Activated T-cell treated with anti-CD3 and anti-CD28 coated beads for 1 hour (primary cell): ENCODE results near the gene SUMO4.

ENCODE experiments used
- DNase-seq: peaks from one replicate; pipeline ENCODE4 v3.0.0-alpha.2; 2020; ENCODE audit warnings: low read depth

The SUMO4 gene

DNA sequence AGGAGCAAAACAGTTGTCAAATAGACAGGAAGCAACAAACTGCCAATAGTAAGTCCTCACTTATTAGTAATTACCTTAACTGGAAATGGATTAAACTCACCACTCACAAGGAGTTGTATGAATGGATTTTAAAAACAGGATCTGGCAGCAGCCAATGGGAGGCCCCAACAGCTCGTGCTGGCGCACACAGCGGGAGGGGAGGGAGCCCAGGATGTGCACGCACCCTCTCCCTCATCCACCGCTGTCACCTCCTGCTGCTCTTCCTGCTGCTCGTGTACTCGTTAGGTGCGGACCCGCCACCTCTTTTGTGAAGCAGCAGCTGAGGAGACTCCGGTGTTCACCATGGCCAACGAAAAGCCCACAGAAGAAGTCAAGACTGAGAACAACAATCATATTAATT is at the start of gene SUMO4:
SUMO4 (plus strand) TSS at position 213 of the 400 bp plus-strand sequence; CDS start at position 343, 130 bp downstream.
- no peak for DNase-seq

DNA sequence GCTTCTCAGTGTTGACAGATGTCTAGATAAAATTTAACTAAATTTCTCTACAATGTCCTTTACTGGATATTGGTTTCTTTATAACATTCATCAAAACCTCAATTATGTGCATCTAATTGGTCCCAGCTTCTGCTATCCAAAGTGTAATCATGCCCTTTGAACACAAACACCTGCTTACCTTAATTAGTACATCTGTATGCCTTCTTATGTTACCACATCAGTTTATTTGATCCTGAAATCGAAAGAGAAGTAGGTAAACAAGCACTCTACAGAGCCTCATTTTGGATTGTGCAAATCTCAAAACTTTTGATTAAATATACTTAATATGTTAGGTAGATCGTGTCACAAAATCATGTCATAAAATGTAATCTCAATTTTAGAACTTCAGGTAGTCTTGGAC is 46.1 kb upstream of the SUMO4 start:
- no peak for DNase-seq

DNA sequence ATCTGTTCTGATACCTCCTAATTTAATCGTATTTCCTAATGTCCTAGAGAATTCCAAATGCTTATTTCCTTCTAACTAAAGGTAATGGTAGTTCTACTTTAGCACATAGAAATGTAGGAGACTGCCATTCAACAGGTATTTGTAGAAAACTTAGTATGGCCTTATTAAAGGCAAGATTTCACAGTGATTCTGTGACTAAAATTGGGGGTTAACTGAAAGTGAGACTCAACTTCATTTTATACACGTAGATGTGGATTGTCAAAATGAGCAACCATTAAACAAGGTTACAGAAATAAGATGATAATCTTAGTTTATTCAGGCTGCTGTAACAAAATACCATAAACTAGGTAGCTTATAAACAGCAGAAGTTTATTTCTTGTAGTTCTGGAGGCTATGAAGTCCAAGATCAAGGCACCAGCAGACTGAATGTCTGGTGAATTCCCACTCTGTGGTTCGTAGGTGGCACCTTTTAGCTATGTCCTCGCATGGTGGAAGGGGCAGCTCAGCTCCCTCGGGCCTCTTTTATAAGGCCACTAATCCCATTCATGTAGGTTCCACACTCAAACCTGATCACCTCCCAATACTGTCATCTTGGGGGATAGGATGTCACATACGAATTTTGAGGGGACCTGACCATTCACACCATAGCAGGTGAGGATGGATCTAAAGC is 43.8 kb upstream of the SUMO4 start:
- no peak for DNase-seq

DNA sequence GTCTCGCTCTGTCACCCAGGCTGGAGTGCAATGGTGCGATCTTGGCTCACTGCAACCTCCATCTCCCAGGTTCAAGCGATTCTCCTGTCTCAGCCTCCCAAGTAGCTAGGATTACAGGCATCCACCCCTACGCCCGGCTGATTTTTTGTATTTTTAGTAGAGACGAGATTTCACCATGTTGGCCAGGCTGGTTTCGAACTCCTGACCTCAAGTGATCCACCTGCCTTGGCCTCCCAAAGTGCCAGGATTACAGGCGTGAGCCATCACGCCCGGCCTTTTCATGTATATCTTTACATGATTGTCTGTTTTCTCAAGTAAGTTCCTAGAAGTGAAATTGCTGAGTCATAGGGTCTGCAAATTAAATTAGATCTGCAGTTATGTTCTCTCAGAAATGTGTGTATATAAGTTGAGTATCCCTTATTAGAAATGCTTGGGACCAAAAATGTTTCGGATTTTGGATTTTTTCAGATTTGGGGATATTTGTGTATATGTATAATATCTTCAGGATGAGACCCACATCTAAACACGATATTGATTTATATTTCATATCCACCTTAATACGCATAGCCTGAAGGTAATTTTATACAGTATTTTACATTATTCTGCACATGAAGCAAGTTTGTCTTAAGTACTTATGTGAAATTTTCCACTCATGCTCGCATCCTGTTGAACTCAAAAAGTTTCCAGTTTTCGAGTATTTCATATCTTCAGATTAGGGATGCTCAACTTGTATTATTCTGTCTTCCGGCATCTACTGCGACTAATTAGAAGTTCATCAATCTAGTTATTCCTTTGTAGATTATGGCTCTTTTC is 42.1 kb upstream of the SUMO4 start:
- no peak for DNase-seq

DNA sequence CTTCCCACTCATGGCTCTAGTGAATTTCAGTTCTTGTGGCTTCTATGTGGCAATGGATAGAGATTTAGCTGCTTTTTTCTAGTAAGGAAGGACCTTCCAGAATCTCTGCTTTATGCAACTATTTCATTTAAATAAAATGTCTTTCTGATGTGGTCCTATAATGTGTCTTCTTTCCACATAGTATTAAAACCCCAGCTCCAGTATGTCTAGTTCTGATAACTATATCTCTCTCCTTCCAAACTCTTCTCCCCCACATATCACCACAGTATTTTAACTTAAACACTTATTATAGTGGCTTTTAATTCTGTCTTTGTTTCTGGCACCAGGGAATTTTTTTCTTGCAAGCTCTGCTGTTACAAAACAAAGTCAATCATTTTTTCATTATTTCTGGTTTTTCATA is 40.6 kb upstream of the SUMO4 start:
- no peak for DNase-seq

DNA sequence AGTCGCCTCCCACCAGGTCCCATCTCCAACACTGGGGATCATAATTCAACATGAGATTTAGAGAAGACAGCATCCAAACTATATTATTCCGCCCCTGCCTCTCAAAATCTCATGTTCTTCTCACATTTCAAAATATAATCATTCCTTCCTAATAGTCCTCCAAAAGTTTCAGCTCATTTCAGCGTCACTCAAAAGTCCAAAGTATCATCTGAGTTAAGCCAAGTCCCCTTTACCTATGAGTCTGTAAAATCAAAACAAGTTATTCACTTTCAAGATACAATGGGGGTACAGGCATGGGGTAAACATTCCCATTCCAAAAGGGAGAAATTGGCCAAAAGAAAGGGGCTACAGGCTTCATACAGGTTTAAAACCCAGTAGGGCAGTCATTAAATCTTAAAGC is 39.5 kb upstream of the SUMO4 start:
- DNase-seq, result no peak

DNA sequence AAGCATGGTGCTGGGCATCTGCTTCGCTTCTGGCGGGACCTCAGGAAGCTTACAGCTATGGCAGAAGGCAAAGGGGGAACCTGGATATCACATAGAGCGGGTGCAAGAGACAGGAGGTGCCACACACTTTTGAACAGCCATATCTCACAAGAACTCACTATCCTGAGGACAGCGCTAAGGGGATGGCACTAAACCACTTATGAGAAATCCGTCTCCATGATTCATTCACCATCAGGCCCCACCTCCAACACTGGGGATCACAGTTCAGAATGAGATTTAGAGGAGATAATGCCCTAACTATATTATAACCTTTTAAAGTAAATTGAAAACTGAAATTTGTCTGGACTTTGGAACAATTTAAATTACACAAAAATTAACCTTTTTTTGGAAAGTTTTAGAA is 37.8 kb upstream of the SUMO4 start:
- DNase-seq, result no peak

DNA sequence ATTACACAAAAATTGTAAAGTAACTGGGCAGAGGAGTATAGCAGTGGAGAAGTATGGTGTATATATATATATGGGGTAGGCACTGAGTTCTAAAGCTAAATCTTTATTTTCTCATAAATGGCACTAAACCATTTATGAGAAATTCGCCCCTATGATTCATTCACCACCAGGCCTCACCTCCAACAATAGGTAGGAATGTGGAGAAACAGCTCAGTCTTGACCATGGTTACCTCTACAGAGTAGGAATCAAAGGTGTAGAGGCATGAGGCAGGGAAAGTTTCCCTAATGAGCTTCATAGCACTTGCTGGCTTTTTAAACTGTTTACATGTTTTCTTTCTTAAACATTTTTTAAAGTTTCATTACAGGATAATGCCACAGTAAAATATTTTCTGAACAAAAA is 36.9 kb upstream of the SUMO4 start:
- DNase-seq, result no peak

DNA sequence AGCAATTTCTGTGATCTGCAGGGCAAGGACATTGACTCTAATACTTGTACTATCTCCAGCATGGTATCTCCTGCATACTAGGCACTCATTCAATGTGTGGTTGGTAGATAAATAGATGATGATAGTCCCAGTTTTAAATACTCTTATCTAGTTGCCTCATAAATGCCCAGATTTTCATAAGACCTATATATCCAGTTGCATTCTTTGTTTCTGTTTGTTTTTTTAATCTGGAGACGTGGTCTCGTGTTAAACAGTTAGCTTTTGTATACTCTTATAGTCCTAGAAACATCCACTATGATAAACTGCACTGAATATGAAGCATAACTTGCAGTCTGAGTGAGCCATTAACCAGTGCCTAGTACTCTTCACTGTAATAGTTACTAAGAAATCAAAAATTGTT is 35.5 kb upstream of the SUMO4 start:
- DNase-seq, result no peak

DNA sequence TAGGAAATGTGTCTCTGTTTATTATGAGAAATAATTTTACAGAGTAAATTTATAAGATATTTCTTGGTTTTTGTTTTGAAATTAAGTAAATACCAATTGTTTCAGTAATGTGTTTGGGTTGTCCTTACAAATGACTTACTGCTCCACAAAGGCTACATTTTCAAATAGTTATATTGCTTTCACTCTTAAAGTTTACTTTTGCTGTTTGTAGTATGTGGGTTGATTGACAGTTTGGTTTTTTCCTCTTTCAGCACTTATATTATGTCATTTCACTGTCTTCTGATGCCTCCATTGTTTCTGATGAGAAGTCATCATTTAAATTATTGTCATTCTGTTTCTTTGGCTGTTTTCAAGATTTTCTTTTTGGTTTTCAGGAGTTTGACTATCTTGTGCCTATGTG is 34.9 kb upstream of the SUMO4 start:
- DNase-seq, result no peak

DNA sequence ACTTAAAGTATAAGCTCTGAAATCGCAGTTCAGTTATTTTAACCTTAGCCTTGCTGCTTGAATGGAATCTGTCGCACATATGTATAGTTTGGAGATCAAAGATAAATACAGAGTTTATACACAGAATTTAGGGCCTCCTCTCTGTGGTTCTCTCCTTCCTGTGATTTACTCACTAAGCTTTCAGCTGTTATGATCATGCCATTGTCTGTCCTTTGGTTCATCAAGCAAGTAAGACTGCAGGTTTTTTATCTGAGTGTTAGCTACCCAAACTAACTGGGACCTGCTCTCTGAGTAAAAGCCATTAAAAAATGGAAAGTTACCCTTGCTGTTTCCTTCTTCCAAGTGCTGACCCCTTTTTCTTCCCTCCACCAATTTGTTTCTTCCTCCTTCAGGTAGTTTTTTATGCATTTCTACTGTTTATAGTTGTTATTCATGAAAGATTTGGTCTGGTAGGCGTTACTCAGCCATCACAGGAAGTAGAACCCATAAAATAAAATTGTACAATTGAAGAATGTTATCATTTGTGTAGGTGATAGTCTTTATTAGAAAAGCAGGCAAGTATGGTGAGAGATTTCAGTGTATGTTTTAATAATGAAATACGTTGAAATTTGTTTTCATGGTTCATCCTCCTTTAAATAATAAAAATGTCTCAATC is 33.7 kb upstream of the SUMO4 start:
- DNase-seq, result no peak

DNA sequence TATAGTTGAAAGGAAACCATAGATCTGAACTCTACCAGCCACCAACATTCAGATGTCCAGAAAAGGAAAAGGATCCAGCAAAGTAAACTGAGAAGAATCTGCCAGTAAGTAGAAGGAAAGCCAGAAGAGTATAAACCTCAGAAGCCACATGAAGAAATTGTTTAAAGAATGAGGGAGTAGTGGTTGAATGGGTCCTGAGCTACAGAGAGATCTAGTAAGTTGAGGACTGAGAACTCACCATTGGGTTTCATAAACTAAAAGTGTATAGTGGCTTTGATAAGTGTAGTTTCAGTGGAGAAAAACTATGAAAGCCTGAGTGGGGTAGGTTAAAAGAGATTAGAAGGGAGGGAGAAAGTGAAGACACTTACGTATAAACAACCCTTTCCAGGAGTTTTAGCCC is 32.0 kb upstream of the SUMO4 start:
- no peak for DNase-seq

DNA sequence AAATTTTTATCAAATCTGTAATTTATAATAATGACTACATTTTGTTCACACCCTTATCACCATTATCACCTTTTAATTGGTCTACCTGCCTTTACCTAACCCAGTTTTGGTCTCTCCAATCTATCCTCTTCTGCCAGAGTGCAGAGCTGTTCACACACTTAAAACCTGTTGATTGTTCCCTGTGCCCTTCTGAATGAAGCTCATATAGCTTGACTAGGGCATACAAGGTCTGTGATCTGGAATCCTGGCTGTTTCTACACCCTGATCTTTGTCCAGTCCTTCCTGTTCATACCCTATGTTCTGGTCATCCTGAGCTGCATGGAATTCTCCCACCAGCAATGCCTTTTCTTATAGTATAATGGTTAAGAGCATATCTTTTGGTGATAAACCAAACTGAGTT is 28.9 kb upstream of the SUMO4 start:
- DNase-seq, result no peak

DNA sequence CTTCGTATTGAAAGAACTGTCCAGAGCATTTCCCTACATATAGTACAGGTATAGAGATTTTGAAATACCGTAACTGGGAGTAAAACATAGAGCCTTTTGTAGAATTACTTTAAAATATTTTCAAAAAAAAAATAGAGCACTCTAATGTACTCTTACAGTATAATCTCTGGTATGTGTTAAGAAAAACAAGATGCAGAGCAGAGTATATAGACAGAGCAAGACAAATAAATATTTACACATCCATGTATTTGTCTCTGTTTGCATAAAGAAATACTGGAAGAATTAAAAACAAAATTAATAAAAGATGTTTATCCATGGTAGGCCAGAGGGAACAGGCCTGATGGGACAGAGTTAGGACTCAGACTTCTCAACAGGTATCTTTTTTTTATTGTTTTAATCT is 28.0 kb upstream of the SUMO4 start:
- no peak for DNase-seq

DNA sequence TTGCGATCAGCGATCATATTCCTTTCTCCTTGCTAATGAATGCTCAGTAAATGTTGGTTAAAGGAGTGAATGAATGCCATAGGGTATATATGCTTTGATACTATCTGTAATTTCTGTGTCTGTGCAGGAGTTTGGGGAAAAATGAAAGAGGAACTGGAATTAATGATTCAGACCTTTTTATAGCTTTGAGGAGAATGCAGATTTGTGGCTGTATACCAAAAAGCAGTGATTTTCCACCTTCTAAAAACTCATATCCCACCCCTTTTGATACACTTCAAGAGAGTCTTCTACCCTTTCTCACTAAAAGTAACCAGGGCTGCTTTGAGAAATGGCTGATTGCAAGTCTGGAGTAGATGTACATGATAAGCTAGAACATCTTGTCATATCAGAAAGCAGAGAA is 26.6 kb upstream of the SUMO4 start:
- DNase-seq, result no peak

DNA sequence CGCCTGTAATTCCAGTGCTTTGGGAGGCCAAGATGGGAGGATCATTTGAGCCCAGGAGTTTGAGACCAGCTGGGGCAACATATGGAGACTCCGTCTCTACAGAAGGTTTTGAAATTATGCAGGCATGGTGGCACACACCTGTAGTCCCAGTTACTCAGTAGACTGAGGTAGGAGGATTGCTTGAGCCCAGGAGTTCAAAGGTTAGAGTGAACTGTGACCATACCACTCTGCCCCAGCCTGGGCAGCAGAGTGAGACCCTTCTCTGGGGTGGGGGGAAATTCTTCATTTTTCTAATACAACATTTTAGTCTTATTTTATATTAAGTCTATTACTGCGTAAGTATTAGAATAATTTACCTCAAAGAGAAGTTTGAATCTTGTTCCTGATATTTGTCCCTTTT is 20.1 kb upstream of the SUMO4 start:
- no peak for DNase-seq

DNA sequence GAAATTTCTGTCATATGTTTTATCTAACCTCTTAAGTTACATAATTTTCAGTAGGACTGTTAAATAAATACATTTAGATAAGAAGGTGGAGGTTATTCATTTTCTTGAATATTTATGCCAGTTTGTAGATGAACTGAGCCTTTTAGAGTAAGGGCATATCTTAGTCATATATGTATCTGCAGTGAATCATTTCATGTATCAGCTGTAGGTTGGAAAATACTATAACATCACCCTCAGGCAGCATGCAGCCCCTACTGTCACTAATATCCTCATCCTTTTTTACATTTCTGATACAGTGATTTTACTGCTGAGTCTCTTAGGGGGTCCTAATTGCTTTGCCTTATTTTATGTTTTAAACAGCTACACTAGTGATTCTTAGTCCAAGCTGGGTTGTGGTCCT is 19.5 kb upstream of the SUMO4 start:
- DNase-seq, result no peak

DNA sequence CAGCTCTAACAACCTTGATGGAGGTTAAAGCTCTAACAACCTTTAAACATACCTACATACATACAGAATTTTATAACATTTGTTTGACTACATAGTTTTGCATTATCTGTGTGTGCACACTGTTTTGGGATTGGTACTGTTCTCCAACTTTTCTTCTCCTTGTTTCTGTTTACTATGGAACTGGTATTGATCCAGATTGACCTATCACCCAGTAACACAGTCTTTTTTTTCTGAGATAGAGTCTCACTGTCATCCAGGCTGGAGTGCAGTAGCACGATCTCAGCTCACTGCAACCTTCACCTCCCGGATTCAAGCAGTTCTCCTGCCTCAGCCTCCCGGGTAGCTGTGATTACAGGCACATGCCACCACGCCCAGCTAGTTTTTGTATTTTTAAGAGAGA is 16.7 kb upstream of the SUMO4 start:
- no peak for DNase-seq

DNA sequence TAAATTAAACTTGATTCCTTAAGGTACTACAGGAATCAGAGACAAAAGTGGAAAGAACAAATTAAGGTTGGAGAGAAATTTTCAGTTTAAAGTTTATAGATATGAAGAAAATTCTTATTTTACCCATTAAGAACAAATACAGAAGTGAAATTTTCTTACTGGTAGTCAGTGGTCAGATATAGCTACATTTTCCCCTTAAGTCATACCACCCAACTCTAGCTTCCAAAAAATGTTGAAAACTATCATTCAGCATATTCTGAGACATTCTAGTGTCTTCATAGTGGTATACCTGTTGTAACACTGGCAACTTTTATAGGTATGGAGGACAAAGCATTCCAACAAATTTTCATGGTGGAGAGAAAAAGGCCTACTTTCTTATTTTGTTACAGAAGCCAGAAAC is 15.6 kb upstream of the SUMO4 start:
- no peak for DNase-seq

DNA sequence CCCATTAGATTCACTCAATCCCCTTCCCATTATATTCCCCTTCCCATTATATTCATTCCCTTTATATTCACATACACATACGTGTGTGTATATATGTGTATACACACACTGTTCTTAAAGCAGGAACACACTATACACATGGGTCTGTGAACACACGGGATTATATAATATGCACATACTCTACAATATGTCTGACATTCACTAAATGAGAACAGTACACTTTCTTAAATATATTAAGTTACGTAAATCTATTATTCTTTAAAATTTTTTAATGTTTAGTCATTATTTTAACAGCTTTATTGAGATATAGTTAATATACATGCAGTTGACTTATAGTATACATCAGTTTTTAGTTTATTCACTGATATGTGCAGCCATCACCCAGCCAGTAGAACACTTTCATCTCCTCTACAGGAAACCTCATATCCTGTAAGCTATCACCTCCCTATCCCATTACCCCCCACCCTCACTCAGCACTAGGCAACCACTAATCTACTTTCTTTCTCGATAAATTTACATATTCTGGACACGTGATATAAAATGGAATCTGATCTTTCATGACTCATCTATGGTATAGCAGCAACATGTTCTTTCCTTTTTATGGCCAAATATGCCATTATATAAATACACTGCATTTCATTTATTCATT is 13.9 kb upstream of the SUMO4 start:
- no peak for DNase-seq

DNA sequence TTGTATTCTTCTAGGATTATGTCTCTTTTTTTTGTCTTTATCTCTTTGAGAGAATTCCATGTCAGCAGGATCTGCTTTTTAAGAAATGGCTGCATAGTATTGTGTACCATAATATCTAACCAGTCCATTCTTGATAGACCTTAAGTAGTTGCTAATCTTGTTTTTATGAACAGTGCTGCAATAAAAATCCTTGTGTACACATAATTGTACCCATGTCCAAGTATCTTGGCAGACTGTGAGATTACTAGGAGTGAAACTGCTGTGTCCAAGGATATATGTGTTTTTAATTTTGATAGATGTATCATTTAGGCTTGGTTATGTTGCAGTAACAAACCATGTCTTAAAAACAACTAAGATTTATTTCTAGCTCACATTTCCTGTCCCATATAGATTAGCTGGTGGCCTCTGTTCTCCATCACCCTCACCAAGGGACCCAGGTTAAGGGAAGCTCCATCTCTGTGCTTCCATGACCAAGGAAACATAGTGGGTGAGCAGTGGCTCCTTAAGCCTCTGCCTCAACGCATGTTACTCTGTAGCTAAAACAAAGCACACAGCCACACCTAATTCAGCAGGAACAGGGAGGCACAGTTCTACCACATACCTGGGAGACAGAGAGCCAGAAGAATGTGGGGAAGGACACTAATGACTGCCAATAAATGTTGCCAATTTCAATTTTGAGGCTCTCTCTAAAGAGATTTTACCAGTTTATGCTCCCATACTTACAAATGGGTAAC is 12.1 kb upstream of the SUMO4 start:
- DNase-seq, result no peak
